K562 (cell line): ENCODE data around the gene MADD. TPM values are rescaled to one million over a fixed set of nuclear protein-coding genes. Genes with fewer than 3 reads are reported as not detected.
A peak's percentile ranks its signal among the peaks of the same experiment; 100 is the strongest.
"Not testable (repeated sequence)": the region's sequence is repeated elsewhere in the genome, so short reads cannot be mapped to it uniquely, and the experiment has no call there.

ENCODE experiments used
- ATAC-seq: fragments of 200-7000 bp; cut with Tn5 transposase; 3 replicates; pipeline ENCODE4 v1.9.1; 2020; ENCODE audit warnings: moderate library complexity
- BruUV-seq: library from RNA; stranded (reverse); fragments of 400-500 nt; replicated peaks from 2 replicates; lab custom pipeline; 2021; lab: Mats Ljungman, UMichigan
- CTCF ChIA-PET: fragments of 300-600 bp; formaldehyde crosslinking; extraction: SDS; loops from one replicate; lab custom pipeline; 2021; ENCODE audit warnings: low intra/inter-chr PET ratio; lab: Yijun Ruan, JAX
- POLR2A ChIA-PET: fragments of 300-600, 350-650 bp; sonication (Branson Sonifier 250); formaldehyde crosslinking; extraction: SDS; loops from one replicate; lab custom pipeline; 2021; ENCODE audit warnings: antibody characterized with exemption, inconsistent platforms; lab: Yijun Ruan, JAX
- DNase-seq, 4 experiments: peaks; one replicate each; pipeline versions ENCODE4 v3.0.0 to v3.0.0-alpha.2; 2011 to 2018; ENCODE audit warnings: low spot score in 3 of 4, mixed read lengths in 3 of 4; ENCODE audit errors: extremely low read depth in 1 of 4
- FAIRE-seq: peaks from 2 replicates; lab custom pipeline; 2011; peaks lifted over from hg19 to GRCh38; lab: Jason Lieb, UNC
- H2AFZ ChIP-seq: 2 replicates; pipeline ENCODE4 v1.6.0; 2011; ENCODE audit warnings: low read depth, low read length, control low read depth, inconsistent platforms
- H3K27ac ChIP-seq: fragments of 200-600 bp; 3 replicates; pipeline ENCODE4 v1.8.0; 2011; ENCODE audit warnings: low read depth, mild to moderate bottlenecking, control low read depth, inconsistent platforms, low read length, moderate library complexity, mixed read lengths; ENCODE audit errors: extremely low read depth
- H3K27me3 ChIP-seq, 2 experiments: fragments of 300-600 bp in 1 of 2; 2 replicates in 1 of 2; 3 replicates in 1 of 2; pipeline versions ENCODE4 v1.6.0 to v1.8.0; 2011; ENCODE audit warnings: inconsistent platforms in 2 of 2, low read length in 2 of 2, mild to moderate bottlenecking in 1 of 2, mixed read lengths in 1 of 2, moderate library complexity in 1 of 2; ENCODE audit not compliant: control insufficient read depth in 2 of 2, insufficient read depth in 2 of 2
- H3K36me3 ChIP-seq: fragments of 300-600 bp; 3 replicates; pipeline ENCODE4 v1.8.0; 2011; ENCODE audit warnings: mild to moderate bottlenecking, low read length, inconsistent platforms; ENCODE audit not compliant: control insufficient read depth, insufficient read depth
- H3K4me1 ChIP-seq, 2 experiments: fragments of 200-600 bp in 1 of 2; replicated peaks in 1 of 2; 2 replicates in 1 of 2; 3 replicates in 1 of 2; pipeline versions ENCODE4 v1.5.1 to v1.8.0; 2011; ENCODE audit warnings: inconsistent platforms in 2 of 2, low read length in 2 of 2, mild to moderate bottlenecking in 1 of 2, mixed read lengths in 1 of 2, moderate library complexity in 1 of 2; ENCODE audit not compliant: control insufficient read depth in 2 of 2, insufficient read depth in 2 of 2
- H3K4me2 ChIP-seq: 2 replicates; pipeline ENCODE4 v1.6.1; 2011; ENCODE audit warnings: low read length, control low read depth, inconsistent platforms, mixed read lengths; ENCODE audit not compliant: insufficient read depth
- H3K4me3 ChIP-seq: fragments of 200-600 bp; sonication (generic), shearing (Covaris generic); 2 replicates; pipeline ENCODE4 v1.5.1; 2016; ENCODE audit warnings: control low read depth, inconsistent platforms
- H3K79me2 ChIP-seq: fragments of 200-600 bp; 3 replicates; pipeline ENCODE4 v1.8.0; 2011; ENCODE audit warnings: low read length, inconsistent platforms; ENCODE audit not compliant: control insufficient read depth, insufficient read depth
- H3K9ac ChIP-seq, 2 experiments: 2 replicates each; pipeline versions ENCODE4 v1.6.0 to v1.6.1; 2011; ENCODE audit warnings: low read depth in 2 of 2, low read length in 2 of 2, control low read depth in 1 of 2, inconsistent platforms in 1 of 2, mild to moderate bottlenecking in 1 of 2, mixed read lengths in 1 of 2; ENCODE audit not compliant: insufficient read depth in 1 of 2
- H3K9me1 ChIP-seq: one replicate; pipeline ENCODE4 v1.6.0; 2011; ENCODE audit warnings: inconsistent platforms, mild to moderate bottlenecking, low read length, moderate library complexity; ENCODE audit not compliant: control insufficient read depth, insufficient read depth
- H3K9me3 ChIP-seq: replicated peaks from 2 replicates; pipeline ENCODE4 v1.5.1; 2011; ENCODE audit warnings: low read depth, low read length, inconsistent platforms; ENCODE audit not compliant: control insufficient read depth, insufficient read depth
- H4K20me1 ChIP-seq: replicated peaks from 2 replicates; pipeline ENCODE4 v1.6.1; 2011; ENCODE audit warnings: low read length, inconsistent platforms, mixed read lengths; ENCODE audit not compliant: control insufficient read depth, insufficient read depth
- NR0B1 ChIP-seq: fragments of 450-650 bp; IDR thresholded peaks from one replicate; pipeline ENCODE4 v1.6.1; 2018; ENCODE audit warnings: mild to moderate bottlenecking, moderate library complexity; ENCODE audit not compliant: partially characterized antibody
- PATZ1 ChIP-seq: fragments of 250-450 bp; sonication (Bioruptor Pico); IDR thresholded peaks from 2 replicates; pipeline ENCODE4 v1.5.0; 2020; ENCODE audit warnings: mild to moderate bottlenecking, borderline replicate concordance
- SMARCC2 ChIP-seq: fragments of 450-650 bp; IDR thresholded peaks from 2 replicates; pipeline ENCODE4 v1.6.1; 2017; ENCODE audit warnings: antibody characterized with exemption, moderate library complexity, mild to moderate bottlenecking, low read depth
- TBP ChIP-seq: optimal IDR thresholded peaks from 2 replicates; pipeline ENCODE3; 2011; ENCODE audit warnings: low read depth, low read length, improper control_type of control experiment
- ZNF280B ChIP-seq: fragments of 250-450 bp; sonication (Bioruptor Pico); IDR thresholded peaks from 2 replicates; pipeline ENCODE4 v1.5.1; 2021; ENCODE audit warnings: mild to moderate bottlenecking
- ZNF449 ChIP-seq: fragments of 250-450 bp; sonication (Bioruptor Pico); IDR thresholded peaks from 2 replicates; pipeline ENCODE4 v1.8.0; 2022; ENCODE audit warnings: moderate library complexity, mild to moderate bottlenecking, inconsistent platforms
- WGBS: fragments of 100-300 bp; shearing (Covaris generic); methylation state at CpG from one replicate; pipeline ENCODE4 v1.1.6; 2016; ENCODE audit warnings: low coverage, mixed read lengths; ENCODE audit not compliant: insufficient coverage; ENCODE audit errors: missing lambda C conversion rate; 5-methylcytosine and 5-hydroxymethylcytosine counted together
- in situ Hi-C: fragments of 300-500 bp; cut with MboI; formaldehyde crosslinking; loops from 4 replicates; pipeline ENCODE4 v1.15.0; 2018; ENCODE audit warnings: inconsistent platforms, mixed read lengths
- intact Hi-C: fragments of 100-400 bp; cut with micrococcal nuclease; formaldehyde crosslinking; loops from 2 replicates; pipeline ENCODE4 v1.14.2; 2022
- polyA plus RNA-seq, 8 experiments: library from polyadenylated mRNA; depleted of rRNA in 4 of 8; stranded (reverse) in 5 of 8; unstranded in 3 of 8; fragments of >200 nt; fragmentation: Nextera tagmentation in 2 of 8; fragmentation: Illumina TruSeq in 1 of 8; extraction: Ambion mirVana in 2 of 8; extraction: Trizol in 1 of 8; gene quantifications; 2 replicates each; pipeline versions ENCODE4 v1.2.1 to v1.2.3, GENCODE V29; 2011 to 2014; ENCODE audit warnings: inconsistent platforms in 1 of 8, missing spikeins in 1 of 8
- total RNA-seq, 7 experiments: library from RNA; depleted of rRNA in 6 of 7; stranded (reverse); fragments of >200 nt in 6 of 7; fragmentation: Illumina TruSeq in 2 of 7; extraction: Trizol in 2 of 7; gene quantifications; 2 replicates each; pipeline versions ENCODE4 v1.2.1 to v1.2.3, GENCODE V29; 2011 to 2021; ENCODE audit warnings: low replicate concordance in 1 of 7

The MADD gene
- total and polyA plus RNA-seq, 9 of the 15 experiments (the other 6 are each of a cell fraction or from before 2014, with no cell fraction given), result 0.68 to 57.6 (median 33.6) TPM

GRCh38 chr11:47334699-47335411, 64.9 kb downstream of the MADD start:
- FAIRE-seq, H4K20me1 ChIP-seq, H3K79me2 ChIP-seq, intact Hi-C loops, H3K9me3 ChIP-seq, DNase-seq, POLR2A ChIA-PET, H2AFZ ChIP-seq, in situ Hi-C loops, H3K9me1 ChIP-seq, BruUV-seq, ATAC-seq, H3K36me3 ChIP-seq, H3K4me2 ChIP-seq, H3K27ac ChIP-seq, CTCF ChIA-PET, H3K4me3 ChIP-seq, H3K27me3 ChIP-seq: not testable (repeated sequence)
- 84% methylated on average over 12 of the region's 16 CpGs for WGBS
- Histone ChIP-seq H3K9ac (peak overlapping the region in 1 of 2 experiments; percentile 50; a peak in 1 of 4 replicates), H3K4me1 (peaks cover 6 to 43% of the 10 kb centered on the region in 2 experiments; a peak in 3 of 5 replicates)

- H3K27ac ChIP-seq, result no peak overlapping the region
- no TSS peak for BruUV-seq
- no peak overlapping the region for H3K4me2 ChIP-seq
- WGBS, result 58% methylated on average over 9 of the region's 9 CpGs
- H3K27me3 ChIP-seq, result no peaks in the 10 kb centered on the region
- intact Hi-C loops (no loop called here), in situ Hi-C loops (no loop called here)
- no peak for ATAC-seq
- FAIRE-seq, result peak; percentile 11
- H3K36me3 ChIP-seq, result peaks cover under 1% of the 10 kb centered on the region; the same call in 1 of the 3 replicates
- H3K9ac ChIP-seq, result peak overlapping the region in 1 of 2 experiments; percentile 59; a peak in 1 of 4 replicates
- H3K4me1 ChIP-seq, result peaks cover 6 to 43% of the 10 kb centered on the region in 2 experiments; a peak in 3 of 5 replicates
- no peaks in the 10 kb centered on the region for H3K9me3 ChIP-seq
- H3K79me2 ChIP-seq, result no peaks in the 10 kb centered on the region
- CTCF ChIA-PET, result no interaction called here
- no peaks in the 10 kb centered on the region for H4K20me1 ChIP-seq
- no peak for DNase-seq
- H3K4me3 ChIP-seq, result no peak overlapping the region
- H3K9me1 ChIP-seq, result no peaks in the 10 kb centered on the region
- H2AFZ ChIP-seq, result 0 out of 2 replicates have a peak overlapping the region, but pooled peaks have one; percentile 62
- POLR2A ChIA-PET, result interaction anchor here (0.6 kb wide), 1 partner anchor 631 kb away, joined by 4 read pairs; no protein-coding TSS in a partner anchor
- TF ChIP-seq ZNF449 (CRISPR knock-in tag) (no peak), TBP (no peak), NR0B1 (no peak), ZNF280B (no peak), PATZ1 (no peak), SMARCC2 (no peak)
Measured at GRCh38 chr11:47335733-47336132, 65.8 kb downstream of the MADD start.
